Bone marrow (tissue), 2 donors: ENCODE results near the gene STX18.

ENCODE experiments used
- DNase-seq, 2 donors: peaks; one replicate each; lab custom pipeline; 2025; lab: John Stamatoyannopoulos, UW

STX18 gene

DNA sequence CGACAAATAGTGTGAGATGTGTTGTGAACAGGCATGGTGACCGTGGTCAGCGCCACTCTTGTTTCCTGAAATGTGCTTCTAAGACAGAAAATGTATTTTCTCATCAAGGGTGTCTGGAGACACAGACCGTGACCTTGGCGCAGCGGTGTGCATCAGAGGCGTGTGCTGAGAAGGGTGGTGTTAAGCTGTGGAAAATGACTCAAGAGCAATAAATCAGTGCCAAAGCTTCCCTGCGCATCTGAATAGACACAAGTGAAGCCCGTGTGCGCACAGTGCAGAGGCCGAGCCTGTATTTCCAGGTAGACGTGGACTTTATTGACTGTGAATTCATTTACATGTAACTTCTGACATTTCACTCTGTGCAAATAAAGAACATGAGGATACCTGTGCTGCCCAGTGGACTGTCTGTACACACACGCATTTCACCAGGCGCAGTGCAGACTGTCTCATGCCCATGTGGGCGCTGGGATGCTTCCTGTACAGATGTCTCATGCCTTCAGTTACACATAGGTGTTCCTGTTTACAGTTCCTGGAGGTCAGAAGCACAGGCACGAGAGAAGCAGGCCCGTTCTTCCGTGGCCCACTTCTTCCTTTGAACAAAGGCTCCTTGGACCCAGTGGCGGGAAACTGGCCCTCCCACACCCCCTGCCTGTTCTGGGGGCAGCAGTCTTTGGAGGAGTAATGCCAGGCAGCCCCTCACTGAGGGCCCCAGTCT, 123.0 kb downstream of the STX18 start:
- DNase-seq, result no peak

DNA sequence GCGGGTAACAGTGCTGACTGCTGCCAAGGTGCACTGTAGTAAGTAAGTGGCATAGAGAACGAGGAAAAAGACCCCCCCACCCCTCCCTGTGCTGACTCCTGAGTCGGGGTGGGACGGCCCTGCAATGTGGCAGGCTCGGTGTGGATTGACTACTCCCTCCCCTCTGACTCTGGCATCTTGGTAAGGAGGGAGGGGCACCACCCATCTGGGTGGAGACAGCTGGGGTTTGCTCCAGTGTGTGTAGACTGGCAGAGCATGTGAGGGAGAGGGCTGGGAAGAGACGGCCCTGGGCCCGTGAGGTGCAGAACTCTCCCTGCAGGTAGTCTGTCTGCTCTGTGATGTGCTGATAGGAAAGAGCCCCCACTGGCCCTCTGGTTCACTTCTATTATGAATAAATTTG, 124.0 kb downstream of the STX18 start:
- DNase-seq, result no peak

DNA sequence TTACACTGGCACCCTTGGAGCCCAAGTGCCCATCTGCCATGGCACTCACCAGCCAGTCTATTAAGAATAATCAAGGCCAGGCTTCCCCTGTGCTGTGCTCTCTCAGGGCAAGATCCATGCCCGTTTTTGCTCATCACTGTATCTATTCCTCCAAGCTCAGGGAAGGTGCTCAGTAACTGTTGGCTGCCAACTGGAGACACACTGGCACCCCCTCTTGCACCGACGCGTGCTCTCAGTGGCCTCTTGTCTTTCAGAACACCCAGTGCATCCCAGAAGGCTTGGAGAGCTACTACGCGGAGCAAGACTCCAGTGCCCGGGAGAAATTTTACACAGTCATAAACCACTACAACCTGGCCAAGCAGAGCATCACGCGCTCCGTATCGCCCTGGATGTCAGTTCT, 124.9 kb downstream of the STX18 start:
- DNase-seq, result no peak

DNA sequence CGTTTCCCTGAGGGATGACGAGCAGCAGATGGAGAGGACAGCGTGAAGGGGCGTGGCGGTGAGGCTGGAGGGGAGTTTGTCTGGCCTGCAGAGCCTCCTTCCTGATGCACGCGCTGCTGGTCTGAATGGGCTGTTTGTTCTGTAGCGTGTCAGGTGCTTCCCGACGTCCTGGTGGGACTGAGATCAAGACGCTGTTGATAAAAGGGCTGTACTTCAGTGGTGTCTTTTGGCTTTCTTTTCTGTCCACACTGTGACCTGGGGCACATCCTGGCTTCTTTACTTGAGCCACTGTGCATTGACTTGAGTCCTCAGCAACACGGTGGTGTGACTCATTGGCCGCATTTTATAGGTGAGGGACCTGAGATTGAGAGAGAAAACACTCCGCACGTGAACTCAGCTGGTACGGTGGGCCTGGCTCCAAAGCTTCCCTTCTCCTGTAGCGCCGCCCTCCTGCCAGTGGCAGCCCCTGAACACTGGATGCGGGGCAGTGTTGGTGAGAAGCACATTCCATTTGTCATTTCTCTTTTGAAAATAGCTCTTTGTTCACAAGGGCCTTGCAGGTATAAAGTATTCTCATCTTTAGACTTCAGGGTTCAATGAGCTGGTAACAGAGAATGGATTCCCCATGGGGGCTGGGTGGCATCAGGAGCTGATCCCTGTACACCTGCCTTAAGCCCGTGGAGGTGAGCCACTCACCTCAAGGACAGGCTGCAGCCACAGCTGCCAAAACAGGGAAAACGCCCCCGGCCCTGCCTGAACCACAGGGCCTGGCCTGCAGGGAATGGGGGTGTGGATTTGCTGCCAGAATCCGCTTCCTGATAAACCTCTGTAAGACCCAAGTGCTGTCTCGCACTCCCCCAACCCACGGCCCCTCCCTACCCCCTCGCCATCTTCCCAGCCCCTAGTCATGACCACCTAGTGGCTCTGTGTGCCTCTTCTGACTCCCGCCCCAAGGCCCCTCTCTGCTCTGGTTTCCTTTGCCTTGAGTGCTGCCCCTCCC, 125.7 kb downstream of the STX18 start:
- DNase-seq, result no peak

DNA sequence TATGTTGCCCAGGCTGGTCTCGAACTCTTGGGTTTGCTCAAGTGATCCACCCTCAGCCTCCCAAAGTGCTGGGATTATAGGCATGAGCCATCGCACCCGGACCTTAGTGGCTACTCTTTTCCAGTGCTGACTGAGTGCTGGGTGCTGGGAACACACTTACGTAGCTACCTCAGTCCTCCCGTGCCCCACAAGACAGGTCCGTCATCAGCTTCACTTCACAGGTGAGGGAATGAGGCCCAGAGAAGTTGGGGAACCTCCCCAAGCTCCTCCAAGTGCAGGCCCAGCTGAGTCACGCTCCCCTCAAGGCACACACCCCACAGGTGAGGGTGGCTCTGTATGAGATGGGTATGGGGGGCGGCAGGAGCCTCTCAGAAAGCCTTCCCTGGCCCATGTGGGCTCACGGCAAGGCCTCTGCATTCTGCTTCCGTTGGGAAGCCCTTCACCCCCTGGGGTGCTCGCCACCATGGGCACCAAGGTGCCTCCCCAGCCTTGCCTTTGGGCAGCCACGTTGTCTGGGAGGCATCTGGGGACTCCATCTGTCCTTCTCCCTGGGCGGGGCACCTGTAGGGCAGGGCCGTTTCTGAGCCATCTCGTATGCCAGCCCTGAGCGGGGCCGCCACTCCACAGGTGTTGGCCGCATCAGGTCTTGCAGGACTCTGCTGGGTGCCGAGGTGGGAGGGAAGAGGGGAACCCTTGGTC, 126.6 kb downstream of the STX18 start:
- no peak for DNase-seq

DNA sequence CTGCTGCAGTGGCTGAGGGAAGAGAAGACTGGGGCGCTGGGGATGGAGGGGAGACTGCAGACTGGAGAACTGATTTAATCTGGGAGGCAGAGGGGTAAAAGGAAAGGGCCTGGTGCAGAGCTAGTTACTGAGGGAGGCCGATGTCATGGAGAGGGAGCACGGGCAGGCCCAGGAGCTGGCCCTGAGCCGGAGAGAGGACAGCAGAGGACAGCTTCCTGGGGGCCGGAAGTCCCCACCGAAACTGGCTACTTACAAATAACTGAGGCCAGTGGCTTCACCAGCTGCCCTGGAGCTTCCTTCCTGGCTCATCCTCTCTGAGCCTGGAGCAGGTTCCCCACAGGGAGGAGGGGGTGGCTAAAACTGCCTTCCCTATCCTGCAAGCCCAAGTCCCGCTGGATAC, 128.0 kb downstream of the STX18 start:
- DNase-seq, result no peak

DNA sequence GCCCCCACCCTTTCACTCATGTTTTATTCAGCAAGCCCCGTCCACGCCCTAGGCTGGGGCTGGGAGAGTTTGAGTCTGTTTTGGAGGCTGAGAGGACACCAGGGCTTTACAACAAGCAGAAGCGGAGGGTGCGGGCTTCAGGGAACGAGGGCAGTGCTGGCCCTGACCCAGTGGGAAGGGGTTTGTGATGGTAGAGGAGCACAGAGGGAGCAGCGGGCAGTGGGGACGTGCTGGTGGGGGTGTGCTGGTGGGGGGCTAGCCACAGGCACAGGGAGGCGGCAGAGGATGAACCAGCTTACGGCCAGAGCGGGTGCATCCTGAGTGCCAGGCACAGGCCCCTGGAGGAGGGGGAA, 128.5 kb downstream of the STX18 start:
- DNase-seq, result no peak

DNA sequence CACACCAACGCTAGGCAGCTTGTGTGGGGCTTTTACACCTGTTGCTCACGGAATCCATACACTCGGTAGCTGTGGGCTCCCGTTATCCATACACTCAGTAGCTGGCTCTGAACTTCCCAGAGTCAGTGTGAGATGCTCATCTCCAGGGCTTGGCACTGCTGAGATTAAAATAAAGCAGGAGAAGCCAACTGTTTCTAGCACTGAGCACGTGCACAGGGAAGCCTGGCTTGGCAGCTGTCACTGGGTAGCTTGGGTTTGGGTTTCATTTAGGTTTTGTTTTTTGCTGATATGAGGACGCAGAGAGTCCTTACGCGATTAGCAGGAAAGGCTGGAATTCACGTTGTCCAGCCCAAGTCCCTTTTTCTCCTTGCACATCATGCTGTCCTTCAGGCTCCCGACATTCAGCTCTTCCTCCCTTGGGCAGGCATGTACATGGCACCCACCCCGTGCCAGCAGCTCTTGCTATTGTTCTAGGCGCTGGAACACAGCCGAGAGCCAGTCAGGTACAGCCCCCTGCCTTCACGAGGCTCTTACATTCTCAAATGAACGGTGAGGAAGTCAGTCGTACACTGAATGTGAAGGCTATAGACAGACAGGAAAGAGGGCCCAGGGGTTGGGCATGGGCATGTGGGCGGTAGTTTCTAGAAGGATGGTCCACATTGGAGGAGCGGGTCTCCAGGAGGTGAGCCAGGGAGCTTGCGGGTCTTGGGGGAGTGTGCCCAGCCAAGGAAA, 129.0 kb downstream of the STX18 start:
- no peak for DNase-seq

DNA sequence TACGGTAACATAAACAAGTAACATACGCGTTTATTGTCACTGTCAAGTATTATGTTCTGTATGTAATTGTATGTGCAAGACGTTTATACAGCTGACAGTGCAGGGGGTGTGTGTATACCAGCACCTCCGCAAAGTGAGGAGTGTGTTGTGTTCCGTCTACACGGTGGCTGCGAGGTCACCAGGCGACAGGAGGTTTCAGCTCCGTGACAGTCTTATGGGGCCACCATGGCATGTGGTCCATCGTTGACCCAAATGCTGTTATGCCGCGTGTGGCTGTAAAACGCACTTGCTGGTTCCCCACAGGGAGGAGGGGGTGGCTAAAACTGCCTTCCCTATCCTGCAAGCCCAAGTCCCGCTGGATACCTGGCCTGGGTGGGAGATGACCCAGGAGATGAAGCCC, 129.9 kb downstream of the STX18 start:
- DNase-seq, result no peak

DNA sequence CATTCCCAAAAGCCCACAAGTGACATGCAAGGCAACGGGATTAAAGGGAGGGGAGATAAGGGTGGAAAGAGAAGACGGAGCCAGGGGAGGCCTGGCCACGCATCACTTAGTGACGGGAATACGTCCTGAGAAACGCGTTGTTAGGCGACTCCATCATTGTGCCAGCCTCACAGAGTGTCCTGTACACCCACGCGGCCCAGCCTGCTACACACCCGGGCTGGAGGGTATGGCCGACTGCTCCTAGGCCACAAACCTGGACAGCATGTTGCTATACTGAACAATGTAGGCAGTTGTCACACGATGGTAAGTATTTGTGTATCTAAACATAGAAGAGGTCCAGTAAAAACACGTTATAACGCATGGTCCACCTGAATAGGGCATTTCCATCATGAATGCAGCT, 131.6 kb downstream of the STX18 start:
- DNase-seq, result no peak

DNA sequence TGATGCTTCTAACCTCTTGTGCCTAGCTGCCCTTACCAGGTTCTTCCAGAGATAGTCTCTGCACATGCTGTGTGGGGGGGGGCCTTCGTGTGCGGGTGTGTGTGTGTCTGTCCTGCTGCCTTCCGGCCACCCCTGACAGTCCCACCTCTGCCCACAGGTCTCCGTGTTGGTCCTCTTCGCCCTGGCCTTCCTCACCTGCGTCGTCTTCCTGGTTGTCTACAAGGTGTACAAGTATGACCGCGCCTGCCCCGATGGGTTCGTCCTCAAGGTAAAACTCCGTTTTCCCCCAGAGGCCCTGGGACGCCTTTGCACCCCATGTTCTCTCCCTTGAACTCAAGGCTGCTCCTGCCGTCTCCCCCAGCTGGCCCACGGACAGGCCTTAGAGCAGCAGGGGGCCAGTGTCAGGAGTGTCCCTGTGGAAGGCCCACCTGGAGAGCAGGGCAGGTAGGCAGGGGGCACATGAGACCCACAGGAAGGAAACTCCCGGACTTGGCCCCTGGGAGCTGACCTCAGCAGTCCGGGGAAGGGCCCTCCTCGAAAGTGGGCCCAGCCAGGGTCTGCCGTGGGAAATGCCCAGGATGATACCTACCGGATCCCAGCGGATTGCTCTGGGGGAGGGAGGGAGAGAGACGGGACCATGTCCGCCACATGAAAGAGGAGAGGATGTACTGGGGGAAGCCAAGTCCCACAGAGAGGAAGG, 132.3 kb downstream of the STX18 start:
- no peak for DNase-seq

DNA sequence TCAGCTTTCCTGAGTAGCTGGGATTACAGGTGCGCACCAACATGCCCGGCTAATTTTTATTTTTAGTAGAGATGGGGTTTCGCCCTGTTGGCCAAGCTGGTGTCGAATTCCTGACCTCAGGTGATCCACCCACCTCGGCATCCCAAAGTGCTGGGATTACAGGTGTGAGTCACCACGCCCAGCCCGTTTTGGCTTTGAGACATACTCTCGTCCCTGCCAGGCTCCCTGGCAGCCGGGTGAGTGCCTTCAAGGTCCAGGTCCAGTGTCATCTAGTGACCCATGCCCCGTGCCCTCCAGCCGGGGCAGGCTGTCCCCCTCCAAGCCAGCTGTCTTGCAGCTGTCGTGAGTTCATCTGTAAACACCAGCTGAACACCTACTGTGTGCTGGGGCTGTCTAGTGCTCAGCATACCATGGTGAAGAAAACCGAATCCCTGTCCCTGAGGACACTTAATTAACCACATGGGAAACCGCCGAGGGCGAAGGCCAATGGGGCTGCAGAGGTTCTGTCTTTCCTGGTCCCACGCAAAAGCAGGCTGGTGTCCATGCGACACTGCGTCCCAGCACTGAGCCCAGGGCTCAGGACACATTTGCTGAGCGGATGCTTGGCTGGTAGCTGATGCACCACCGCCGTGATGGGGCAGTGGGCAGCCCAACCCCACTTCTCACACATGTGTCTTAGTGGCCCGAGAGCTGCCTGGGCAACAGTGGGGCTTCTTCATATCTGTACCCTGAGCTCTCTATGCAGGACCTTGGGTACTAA, 133.1 kb downstream of the STX18 start:
- DNase-seq, result no peak

DNA sequence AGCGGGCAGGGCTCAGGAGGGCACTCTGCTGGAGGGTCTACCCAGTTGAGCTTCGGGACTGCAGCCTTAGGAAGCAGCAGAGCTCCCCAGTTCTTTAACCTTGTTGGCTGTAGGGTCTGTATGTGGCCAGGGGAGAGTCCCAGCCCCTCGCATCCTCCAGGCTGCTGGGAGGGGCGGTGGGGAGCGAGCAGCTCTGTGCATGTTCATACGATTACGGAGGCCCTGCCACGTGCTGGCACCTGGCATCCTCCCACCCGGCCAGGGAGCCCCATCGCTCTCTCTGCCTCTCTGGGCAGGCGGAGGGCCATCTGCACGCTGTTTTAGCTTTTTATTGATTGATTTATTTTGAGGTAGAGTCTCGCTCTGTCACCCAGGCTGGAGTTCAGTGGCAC, 133.7 kb downstream of the STX18 start:
- no peak for DNase-seq

DNA sequence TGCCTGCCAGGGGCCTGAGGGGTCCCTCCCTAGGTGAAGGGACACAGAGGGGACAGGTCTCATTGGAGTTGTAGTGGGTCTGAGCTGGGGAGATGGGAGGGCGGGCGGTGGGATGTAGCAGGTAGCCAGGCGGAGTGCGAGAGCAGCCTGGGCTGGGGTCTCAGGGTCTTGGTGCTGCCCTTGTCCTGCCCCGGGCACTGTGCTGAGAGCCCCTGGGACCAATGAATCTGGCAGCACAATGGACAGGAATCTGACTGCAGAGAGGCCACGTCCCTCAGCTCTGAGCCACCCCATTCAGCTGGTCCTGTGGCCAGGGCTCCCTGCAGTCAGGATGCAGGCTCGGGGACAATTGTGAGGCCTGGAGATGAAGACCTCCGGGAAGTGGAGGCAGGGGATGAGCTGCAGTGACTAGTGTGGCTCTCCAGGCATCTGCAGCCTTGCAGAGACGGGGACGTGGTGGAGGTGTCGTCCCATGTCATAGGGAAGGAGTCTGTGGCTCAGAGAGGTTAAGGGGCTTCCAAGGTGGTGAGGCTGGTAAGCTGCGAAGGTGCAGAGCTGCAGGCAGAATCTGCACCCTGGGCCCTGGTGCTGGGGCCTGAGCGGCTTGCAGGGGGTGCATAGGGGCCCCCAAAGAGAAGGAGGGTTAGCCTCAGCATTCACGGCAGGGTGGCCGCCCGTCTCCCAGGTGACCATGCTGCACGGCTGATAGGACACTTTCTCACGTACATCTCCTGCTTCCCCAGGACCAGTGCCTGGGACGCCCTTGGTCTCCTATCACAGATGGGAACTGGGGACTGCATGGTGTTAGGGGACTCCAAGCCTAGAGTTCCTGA, 134.3 kb downstream of the STX18 start:
- DNase-seq, result no peak

DNA sequence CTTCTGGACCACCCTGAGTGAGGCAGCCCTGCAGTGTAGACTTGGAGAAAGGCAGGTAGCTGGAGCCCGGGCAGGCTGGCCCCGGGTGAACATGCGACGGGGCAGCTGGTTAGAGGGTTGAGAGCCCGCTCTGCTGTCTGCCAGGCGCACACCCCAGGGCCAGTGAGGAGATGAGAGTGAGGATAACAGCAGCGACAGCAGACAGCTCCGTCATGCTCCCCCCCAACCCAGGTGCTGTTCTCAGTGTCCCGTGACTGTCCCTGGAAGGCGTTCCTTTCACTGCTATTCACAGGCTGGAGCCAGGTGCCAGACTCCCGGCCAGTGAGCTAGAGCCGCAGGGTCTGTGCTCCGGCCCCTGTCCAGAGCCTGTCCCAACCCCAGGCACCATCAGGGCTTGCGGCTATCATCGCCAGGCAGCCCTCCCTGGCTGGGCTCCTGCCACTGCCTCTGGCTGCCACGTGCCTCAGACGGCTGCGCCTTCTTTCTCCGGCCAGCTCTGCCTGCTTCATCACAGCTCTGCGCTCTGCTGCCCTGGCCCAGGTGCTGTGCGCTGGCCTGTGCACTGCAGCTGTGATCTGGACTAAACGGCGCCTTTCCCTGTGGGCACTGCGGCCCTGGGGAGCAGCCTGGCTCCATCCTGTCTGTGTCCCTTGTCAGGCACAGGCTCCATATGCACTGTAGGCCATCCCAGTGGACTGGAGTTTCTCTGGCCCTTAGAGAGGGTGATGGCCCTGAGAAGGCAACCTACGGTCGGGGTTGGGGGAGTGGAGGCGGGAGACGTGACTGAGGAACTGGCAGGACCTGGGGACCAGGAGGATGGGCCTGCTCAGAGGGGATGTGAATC, 135.2 kb downstream of the STX18 start:
- DNase-seq, result no peak

DNA sequence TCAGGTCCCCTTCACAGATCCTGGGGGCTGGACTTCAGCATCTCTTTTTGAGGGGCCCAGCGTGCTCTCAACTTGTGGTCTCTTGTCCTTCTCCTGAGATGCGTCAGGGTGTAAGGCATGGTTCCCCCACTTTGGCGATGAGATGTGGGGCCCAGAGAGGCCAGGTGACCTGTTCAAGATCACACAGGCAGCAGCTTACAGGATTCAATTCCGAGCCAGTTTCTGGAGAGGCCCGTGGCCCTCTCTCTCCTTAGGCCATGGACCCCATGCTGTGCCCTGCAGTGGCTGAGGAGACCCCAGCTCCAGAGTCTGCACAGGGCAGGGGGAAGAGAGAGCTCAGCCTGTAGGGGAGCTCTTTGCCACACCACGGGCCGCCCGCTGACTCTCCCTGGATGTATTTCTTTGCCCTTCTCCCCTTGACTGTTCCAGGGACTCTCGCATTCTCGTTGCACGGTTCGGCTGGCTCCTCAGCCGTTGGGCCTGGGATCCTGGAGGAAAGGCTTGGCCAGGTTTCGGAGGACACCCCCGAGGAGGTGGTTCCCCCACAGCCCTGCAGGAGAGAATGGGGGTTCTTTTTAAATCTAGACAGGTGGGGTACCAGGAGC, 136.4 kb downstream of the STX18 start:
- DNase-seq, result no peak

DNA sequence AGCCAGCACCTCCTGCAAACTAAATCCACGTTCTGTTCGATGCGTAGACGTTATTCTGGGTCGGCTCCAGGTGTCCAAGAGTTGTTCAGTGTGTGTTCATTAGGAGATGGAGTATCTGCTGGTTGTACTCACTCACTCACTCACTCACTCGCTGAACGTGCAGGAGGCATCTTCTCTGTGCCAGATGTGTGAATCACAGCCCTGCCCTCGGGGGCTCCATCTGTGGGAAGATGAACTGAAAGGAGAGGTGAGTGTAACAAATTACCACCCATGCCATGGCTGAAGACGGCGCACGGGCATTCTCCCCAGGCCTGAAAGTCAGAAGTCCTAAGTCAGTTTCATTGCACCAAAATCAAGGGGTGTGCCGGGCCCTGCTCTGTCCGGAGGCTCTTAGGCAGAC, 138.9 kb downstream of the STX18 start:
- no peak for DNase-seq

DNA sequence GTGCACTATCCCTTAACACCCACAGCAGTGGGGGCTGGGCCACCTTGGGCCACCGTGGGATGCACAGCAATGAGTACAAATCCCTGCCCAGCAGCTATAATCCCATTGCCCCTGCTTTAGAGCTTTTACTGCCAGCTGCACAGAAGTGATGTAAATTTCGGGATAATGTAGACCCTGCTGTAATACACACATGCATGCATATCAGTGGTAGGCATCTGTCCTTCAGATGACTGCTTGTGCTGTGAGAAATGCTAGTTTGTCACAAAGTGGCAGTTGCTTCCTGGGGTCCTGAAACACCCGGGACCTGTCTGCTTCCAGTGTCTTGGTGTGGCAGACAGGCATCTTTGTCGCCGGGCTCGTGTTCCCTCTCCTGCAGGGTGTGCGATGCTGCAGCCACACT, 140.8 kb downstream of the STX18 start:
- DNase-seq, result no peak
